ENCODE results near the gene PRKCZ.

GRCh38 chr1:2128189-2128901, 78.1 kb downstream of the PRKCZ start:
- TF ChIP-seq CTCF (IDR thresholded peaks at IDR 0.05; ENCODE audit: insufficient read depth, low read depth, low read length) (no peak), EZH2 (IDR thresholded peaks at IDR 0.05; ENCODE audit: insufficient read depth, low read length) (no peak)

All from astrocyte (in vitro differentiated cells and primary cell).